ENCODE data around the gene PIP.
"Not testable (repeated sequence)": the region's sequence is repeated elsewhere in the genome, so short reads cannot be mapped to it uniquely, and the experiment has no call there.

PIP gene

GRCh38 chr7:143131781-143132180 lies at the start of gene PIP:
Gene PIP (plus strand): TSS chr7:143132077. CDS start chr7:143132117, 40 bp downstream.
- FAIRE-seq: no peak

- no peak for FAIRE-seq
Observed at GRCh38 chr7:143085109-143085508, 46.8 kb upstream of the PIP start.

GRCh38 chr7:143085610-143086009 lies 46.3 kb upstream of the PIP start:
- not testable (repeated sequence) for FAIRE-seq

GRCh38 chr7:143088549-143089231 lies 43.2 kb upstream of the PIP start:
- not testable (repeated sequence) for FAIRE-seq

GRCh38 chr7:143096146-143096545 lies 35.7 kb upstream of the PIP start:
- FAIRE-seq: no peak

GRCh38 chr7:143099579-143099978 lies 32.3 kb upstream of the PIP start:
- FAIRE-seq: not testable (repeated sequence)

- FAIRE-seq: no peak
Observed at GRCh38 chr7:143104759-143105158, 27.1 kb upstream of the PIP start.

- FAIRE-seq: not testable (repeated sequence)
Observed at GRCh38 chr7:143108019-143108418, 23.9 kb upstream of the PIP start.

GRCh38 chr7:143117395-143117794 lies 14.5 kb upstream of the PIP start:
- FAIRE-seq: no peak

- no peak for FAIRE-seq
Observed at GRCh38 chr7:143120691-143121405, 11.0 kb upstream of the PIP start.

- not testable (repeated sequence) for FAIRE-seq
Observed at GRCh38 chr7:143123326-143123725, 8.6 kb upstream of the PIP start.

GRCh38 chr7:143126146-143126545 lies 5.7 kb upstream of the PIP start:
- no peak for FAIRE-seq

- FAIRE-seq: no peak
Observed at GRCh38 chr7:143129051-143129450, 2.8 kb upstream of the PIP start.

- FAIRE-seq: no peak
Observed at GRCh38 chr7:143129477-143129876, 2.4 kb upstream of the PIP start.

GRCh38 chr7:143130541-143130940 lies 1.3 kb upstream of the PIP start:
- FAIRE-seq: no peak

- FAIRE-seq: no peak
Observed at GRCh38 chr7:143147070-143147469, 15.2 kb downstream of the PIP start.

GRCh38 chr7:143148050-143148449 lies 16.2 kb downstream of the PIP start:
- no peak for FAIRE-seq

GRCh38 chr7:143148651-143149050 lies 16.8 kb downstream of the PIP start:
- FAIRE-seq: no peak

- FAIRE-seq: not testable (repeated sequence)
Observed at GRCh38 chr7:143150696-143151095, 18.8 kb downstream of the PIP start.

- not testable (repeated sequence) for FAIRE-seq
Observed at GRCh38 chr7:143158617-143159016, 26.7 kb downstream of the PIP start.

- no peak for FAIRE-seq
Observed at GRCh38 chr7:143171697-143172096, 39.8 kb downstream of the PIP start.

- FAIRE-seq: no peak
Observed at GRCh38 chr7:143172354-143172753, 40.5 kb downstream of the PIP start.

- no peak for FAIRE-seq
Observed at GRCh38 chr7:143176128-143176527, 44.3 kb downstream of the PIP start.

GRCh38 chr7:143177374-143178119 lies 45.7 kb downstream of the PIP start:
- FAIRE-seq: no peak
